GM12878 (cell line): Measurements from ENCODE around the gene PATJ. TPM values are rescaled to one million over a fixed set of nuclear protein-coding genes. Genes with fewer than 3 reads are reported as not detected.

ENCODE experiments used
- ATAC-seq: fragments of 200-7000 bp; cut with Tn5 transposase; 3 replicates; pipeline ENCODE4 v1.9.1; 2020; ENCODE audit warnings: mild to moderate bottlenecking, moderate library complexity
- BruUV-seq: library from RNA; stranded (reverse); fragments of 400-500 nt; replicated peaks from 2 replicates; lab custom pipeline; 2021; lab: Mats Ljungman, UMichigan
- CTCF ChIA-PET: fragments of 300-600 bp; sonication (Branson Sonifier 250); formaldehyde crosslinking; extraction: SDS; loops from one replicate; lab custom pipeline; 2021; ENCODE audit warnings: inconsistent platforms; lab: Yijun Ruan, JAX
- POLR2A ChIA-PET: fragments of 350-600 bp; formaldehyde crosslinking; extraction: SDS; loops from one replicate; lab custom pipeline; 2021; ENCODE audit warnings: inconsistent platforms; lab: Charles Lee
- RAD21 ChIA-PET: fragments of 300-600 bp; sonication (Branson Sonifier 250); formaldehyde crosslinking; loops from one replicate; lab custom pipeline; 2023; ENCODE audit warnings: antibody characterized with exemption; ENCODE audit not compliant: unreplicated experiment; lab: Charles Lee
- SMC1A ChIA-PET: fragments of 300-600 bp; sonication (Branson Sonifier 250); formaldehyde crosslinking; loops from one replicate; lab custom pipeline; 2023; ENCODE audit not compliant: unreplicated experiment, uncharacterized antibody; lab: Charles Lee
- DNase-seq: peaks from one replicate; pipeline ENCODE4 v3.0.0-alpha.2; 2011; ENCODE audit warnings: low read depth, low spot score
- FAIRE-seq: peaks from 3 replicates; lab custom pipeline; 2011; peaks lifted over from hg19 to GRCh38; lab: Jason Lieb, UNC
- H2AFZ ChIP-seq: 2 replicates; pipeline ENCODE4 v1.6.0; 2011; ENCODE audit warnings: low read depth, low read length, control low read depth; ENCODE audit not compliant: control insufficient read depth
- H3K27ac ChIP-seq: 2 replicates; pipeline ENCODE4 v1.5.1; 2011; ENCODE audit warnings: control low read depth; ENCODE audit not compliant: control insufficient read depth, insufficient read depth
- H3K27me3 ChIP-seq, 2 experiments: replicated peaks in 1 of 2; 2 replicates each; pipeline versions ENCODE4 v1.6.0 to v1.6.1; 2011; ENCODE audit warnings: low read length in 1 of 2; ENCODE audit not compliant: control insufficient read depth in 2 of 2, insufficient read depth in 2 of 2
- H3K36me3 ChIP-seq, 2 experiments: 2 replicates each; pipeline ENCODE4 v1.5.1; 2011; ENCODE audit warnings: low read length in 1 of 2; ENCODE audit not compliant: control insufficient read depth in 2 of 2, insufficient read depth in 2 of 2
- H3K4me1 ChIP-seq: 2 replicates; pipeline ENCODE4 v1.6.1; 2011; ENCODE audit warnings: mild to moderate bottlenecking, low read length, moderate library complexity, mixed read lengths; ENCODE audit not compliant: control insufficient read depth, insufficient read depth
- H3K4me2 ChIP-seq: 2 replicates; pipeline ENCODE4 v1.6.0; 2011; ENCODE audit warnings: control low read depth; ENCODE audit not compliant: control insufficient read depth, insufficient read depth
- H3K4me3 ChIP-seq: fragments of 200-600 bp; sonication (generic); 2 replicates; pipeline ENCODE4 v1.5.1; 2016
- H3K79me2 ChIP-seq: 2 replicates; pipeline ENCODE4 v1.6.0; 2011; ENCODE audit warnings: low read length; ENCODE audit not compliant: control insufficient read depth, insufficient read depth
- H3K9ac ChIP-seq: 2 replicates; pipeline ENCODE4 v1.8.0; 2011; ENCODE audit warnings: low read length, control low read depth, mixed read lengths; ENCODE audit not compliant: control insufficient read depth, insufficient read depth
- H3K9me3 ChIP-seq: replicated peaks from 3 replicates; pipeline ENCODE4 v1.5.1; 2011; ENCODE audit warnings: mild to moderate bottlenecking, low read length; ENCODE audit not compliant: control insufficient read depth, insufficient read depth
- H4K20me1 ChIP-seq: 2 replicates; pipeline ENCODE4 v1.6.0; 2011; ENCODE audit not compliant: control insufficient read depth, insufficient read depth
- GABPA ChIP-seq: IDR thresholded peaks from 2 replicates; pipeline ENCODE4 v1.6.1; 2014; ENCODE audit warnings: antibody characterized with exemption, low read depth, mild to moderate bottlenecking, inconsistent platforms
- PAX5 ChIP-seq: IDR thresholded peaks from 2 replicates; pipeline ENCODE4 v1.6.1; 2011; ENCODE audit warnings: low read depth, low read length, borderline replicate concordance
- SIN3A ChIP-seq: IDR thresholded peaks from 2 replicates; pipeline ENCODE4 v1.6.1; 2012; ENCODE audit warnings: low read depth, low read length, improper control_type of control experiment
- STAT3 ChIP-seq: IDR thresholded peaks from 2 replicates; pipeline ENCODE4 v1.6.1; 2011; ENCODE audit warnings: low read depth, low read length, improper control_type of control experiment
- ZZZ3 ChIP-seq: IDR thresholded peaks from 2 replicates; pipeline ENCODE4 v1.6.1; 2011; ENCODE audit warnings: low read depth; ENCODE audit not compliant: control insufficient read depth, insufficient read length
- WGBS: methylation state at CpG from one replicate; pipeline ENCODE4 v1.1.6; 2016; ENCODE audit warnings: low lambda C conversion rate; ENCODE audit not compliant: insufficient replicate concordance, insufficient coverage; ENCODE audit errors: missing lambda C conversion rate; 5-methylcytosine and 5-hydroxymethylcytosine counted together
- in situ Hi-C: fragments of 300-500 bp; cut with MboI; formaldehyde crosslinking; loops from 9 replicates; pipeline ENCODE4 v1.14.3; 2018; ENCODE audit warnings: mixed read lengths
- intact Hi-C: fragments of 100-400 bp; cut with micrococcal nuclease; formaldehyde crosslinking; loops from one replicate; pipeline ENCODE4 v1.14.2; 2022; ENCODE audit not compliant: unreplicated experiment
- polyA plus RNA-seq, 11 experiments: library from polyadenylated mRNA; depleted of rRNA in 4 of 11; unstranded in 6 of 11; stranded (reverse) in 5 of 11; fragments of >200 nt; fragmentation: Nextera tagmentation in 4 of 11; fragmentation: Illumina TruSeq in 1 of 11; extraction: Ambion mirVana in 4 of 11; extraction: Trizol in 1 of 11; gene quantifications; 1 replicate in 1 of 11; 2 replicates in 10 of 11; pipeline versions ENCODE4 v1.2.1 to v1.2.3, GENCODE V29; 2011 to 2016; ENCODE audit warnings: inconsistent platforms in 2 of 11, missing spikeins in 2 of 11, low read depth in 1 of 11
- total RNA-seq, 4 experiments: library from RNA; depleted of rRNA in 3 of 4; stranded (reverse); fragments of >200 nt in 3 of 4; fragmentation: Illumina TruSeq in 1 of 4; extraction: Trizol in 1 of 4; gene quantifications; 2 replicates each; pipeline versions ENCODE4 v1.2.1 to v1.2.3, GENCODE V29; 2013 to 2021
- TF ChIP-seq, protein P1 (sequence below): fragments of 450-650 bp; formaldehyde crosslinking; IDR thresholded peaks from 2 replicates; pipeline ENCODE4 v1.4.0; 2022; ENCODE audit warnings: mild to moderate bottlenecking, moderate library complexity

The PATJ gene
- total and polyA plus RNA-seq, 10 of the 15 experiments (the other 5 are each of a cell fraction or from before 2014, with no cell fraction given): 2.8 to 13.9 (median 6.9) TPM

- TF ChIP-seq, protein P1, sequence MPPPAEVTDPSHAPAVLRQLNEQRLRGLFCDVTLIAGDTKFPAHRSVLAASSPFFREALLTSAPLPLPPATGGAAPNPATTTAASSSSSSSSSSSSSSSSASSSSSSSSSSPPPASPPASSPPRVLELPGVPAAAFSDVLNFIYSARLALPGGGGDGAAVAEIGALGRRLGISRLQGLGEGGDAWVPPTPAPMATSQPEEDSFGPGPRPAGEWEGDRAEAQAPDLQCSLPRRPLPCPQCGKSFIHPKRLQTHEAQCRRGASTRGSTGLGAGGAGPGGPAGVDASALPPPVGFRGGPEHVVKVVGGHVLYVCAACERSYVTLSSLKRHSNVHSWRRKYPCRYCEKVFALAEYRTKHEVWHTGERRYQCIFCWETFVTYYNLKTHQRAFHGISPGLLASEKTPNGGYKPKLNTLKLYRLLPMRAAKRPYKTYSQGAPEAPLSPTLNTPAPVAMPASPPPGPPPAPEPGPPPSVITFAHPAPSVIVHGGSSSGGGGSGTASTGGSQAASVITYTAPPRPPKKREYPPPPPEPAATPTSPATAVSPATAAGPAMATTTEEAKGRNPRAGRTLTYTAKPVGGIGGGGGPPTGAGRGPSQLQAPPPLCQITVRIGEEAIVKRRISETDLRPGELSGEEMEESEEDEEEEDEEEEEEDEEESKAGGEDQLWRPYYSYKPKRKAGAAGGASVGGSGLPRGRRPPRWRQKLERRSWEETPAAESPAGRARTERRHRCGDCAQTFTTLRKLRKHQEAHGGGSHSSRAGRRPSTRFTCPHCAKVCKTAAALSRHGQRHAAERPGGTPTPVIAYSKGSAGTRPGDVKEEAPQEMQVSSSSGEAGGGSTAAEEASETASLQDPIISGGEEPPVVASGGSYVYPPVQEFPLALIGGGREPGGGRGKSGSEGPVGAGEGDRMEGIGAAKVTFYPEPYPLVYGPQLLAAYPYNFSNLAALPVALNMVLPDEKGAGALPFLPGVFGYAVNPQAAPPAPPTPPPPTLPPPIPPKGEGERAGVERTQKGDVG: no peak
- TF ChIP-seq, all 136 proteins: peak for 0
Observed at GRCh38 chr1:62054188-62054587, 311.9 kb downstream of the PATJ start (continued).

GRCh38 chr1:62057230-62057629 lies 314.9 kb downstream of the PATJ start:
- Histone ChIP-seq H3K4me3 (no peak overlapping the region), H3K4me2 (no peak overlapping the region), H4K20me1 (no peaks in the 10 kb centered on the region), H3K27me3 (no peaks in the 10 kb centered on the region), H3K27ac (no peak overlapping the region), H2AFZ (no peak overlapping the region), H3K36me3 (no peaks in the 10 kb centered on the region), H3K9ac (no peak overlapping the region), H3K9me3 (no peaks in the 10 kb centered on the region), H3K79me2 (no peaks in the 10 kb centered on the region), H3K4me1 (no peaks in the 10 kb centered on the region)
- in situ Hi-C loops: no loop called here
- DNase-seq (no peak), ATAC-seq (no peak), FAIRE-seq (no peak)
- TF ChIP-seq STAT3 (no peak), GABPA (no peak), SIN3A (no peak), PAX5 (no peak), ZZZ3 (no peak)
- 69% methylated on average over 4 of the region's 4 CpGs for WGBS
- CTCF ChIA-PET: interaction anchor here (0.8 kb wide), 1 partner anchor 25 kb away, joined by 3 read pairs; no protein-coding TSS in a partner anchor
- RAD21 ChIA-PET: no interaction called here
- intact Hi-C loops: no loop called here
- POLR2A ChIA-PET: no interaction called here
- SMC1A ChIA-PET: interaction anchor here (1.1 kb wide), 1 partner anchor 11 kb away, joined by 4 read pairs; no protein-coding TSS in a partner anchor
- no TSS peak for BruUV-seq
